OCI-M2 (cell line): ENCODE data around the gene KDM5B.
"Not testable (repeated sequence)": the region's sequence is repeated elsewhere in the genome, so short reads cannot be mapped to it uniquely, and the experiment has no call there.

Experiments
- DNase-seq: peaks from one replicate; lab custom pipeline; 2025; ENCODE audit not compliant: unreplicated experiment; lab: John Stamatoyannopoulos, UW

Gene KDM5B

DNA sequence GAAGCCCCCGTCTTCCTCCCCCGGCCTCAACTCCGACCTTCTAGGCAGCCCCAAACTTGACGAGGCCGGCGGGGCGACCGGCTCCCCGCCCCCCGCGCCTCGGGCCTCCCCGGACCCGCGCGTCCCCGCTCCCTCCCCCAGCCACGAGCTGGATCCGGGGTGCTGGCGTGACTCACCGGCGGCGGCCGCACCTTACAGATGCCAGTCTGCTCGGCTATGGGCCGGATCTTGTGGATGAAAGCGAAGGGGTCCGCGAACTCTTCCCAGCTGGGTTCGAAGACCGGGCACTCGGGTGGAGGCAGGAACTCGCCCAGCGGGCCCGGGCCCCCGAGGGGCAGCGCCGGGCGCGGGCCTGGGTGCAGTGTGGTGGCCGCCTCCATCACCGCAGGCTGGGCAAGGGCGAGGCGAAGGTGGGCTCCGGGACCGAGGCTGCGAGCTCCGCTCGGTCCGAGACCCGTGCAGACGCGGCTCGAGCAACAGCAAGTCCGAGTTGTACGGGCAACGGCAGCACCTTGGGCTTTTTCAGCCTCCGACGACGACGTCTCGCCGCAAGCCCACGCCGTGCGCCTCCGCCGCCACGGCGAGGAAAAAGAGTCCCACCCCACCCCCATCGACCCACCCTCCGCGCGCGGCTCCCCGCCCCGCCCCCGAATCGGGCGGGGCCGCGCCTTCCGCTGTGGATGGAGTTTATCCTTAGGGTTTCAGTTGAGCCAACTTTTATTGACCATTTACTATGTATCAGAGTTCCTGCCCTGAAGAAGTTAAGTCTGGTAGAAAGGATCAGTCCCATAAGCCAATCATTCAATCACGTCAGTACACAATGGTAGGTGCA is at the start of gene KDM5B:
Gene KDM5B (minus strand): TSS at position 496 of the 832 bp plus-strand sequence. CDS start 116 bp downstream, at position 380.
- no peak for DNase-seq

DNA sequence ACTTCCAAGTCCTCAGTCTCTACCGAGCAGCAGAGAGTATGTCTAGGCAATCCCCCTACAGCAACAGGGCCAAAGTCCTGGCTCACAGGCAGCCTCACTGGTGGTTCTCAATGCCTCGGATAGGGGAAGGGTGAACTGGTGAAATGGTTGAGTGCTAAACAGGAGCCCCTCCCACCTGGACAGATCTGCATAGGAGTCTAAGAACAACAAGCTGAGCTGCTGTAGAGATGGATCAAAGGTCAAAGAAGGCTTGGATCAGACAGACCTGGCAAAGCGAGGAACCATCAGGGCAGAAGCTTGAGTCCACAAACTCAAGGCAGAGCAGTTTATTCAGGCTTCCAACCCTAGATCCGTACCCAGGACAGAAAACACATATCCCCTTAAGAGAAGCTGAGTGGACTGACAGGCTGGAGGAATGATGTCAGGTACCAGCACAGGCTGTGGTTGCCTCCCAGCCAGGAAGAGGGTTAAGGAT is 49.0 kb upstream of the KDM5B start:
- no peak for DNase-seq

DNA sequence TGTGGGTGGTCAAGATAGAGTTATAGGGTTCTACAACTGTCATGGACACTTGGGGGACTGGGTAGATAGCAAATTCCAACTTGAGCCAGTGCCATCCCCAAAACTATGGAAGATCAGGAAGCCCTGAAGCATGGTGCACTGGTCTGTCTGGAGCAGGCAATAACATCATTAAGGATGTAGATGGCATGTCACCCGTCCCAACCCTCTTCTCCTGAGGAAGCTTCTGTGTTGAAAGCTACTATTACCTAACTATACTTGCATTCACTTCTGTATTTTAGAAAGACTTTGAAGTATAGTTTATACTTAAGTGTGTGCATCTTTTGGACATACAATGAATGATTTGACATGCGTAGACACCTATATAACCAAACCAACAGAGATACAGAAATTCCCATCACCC is 47.8 kb upstream of the KDM5B start:
- DNase-seq = no peak

DNA sequence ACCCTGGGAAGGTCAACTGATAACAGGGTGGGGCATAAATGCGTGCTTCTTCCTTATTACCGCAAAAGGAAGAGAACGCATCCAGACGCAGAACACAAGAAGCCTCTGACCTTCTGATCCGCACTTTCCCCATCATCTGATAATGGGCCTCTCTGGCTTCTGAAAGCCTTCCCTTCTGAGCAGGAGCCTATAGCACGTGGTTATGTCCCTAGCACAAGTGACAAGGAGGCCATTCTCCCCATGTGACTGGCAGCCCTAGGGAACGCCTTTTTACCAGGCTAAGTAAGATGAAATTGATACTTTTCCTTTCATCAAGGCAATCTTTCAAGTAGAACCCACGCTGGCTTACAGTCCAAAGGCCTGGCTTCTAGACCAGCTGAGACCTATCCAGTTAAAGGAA is 46.6 kb upstream of the KDM5B start:
- no peak for DNase-seq

DNA sequence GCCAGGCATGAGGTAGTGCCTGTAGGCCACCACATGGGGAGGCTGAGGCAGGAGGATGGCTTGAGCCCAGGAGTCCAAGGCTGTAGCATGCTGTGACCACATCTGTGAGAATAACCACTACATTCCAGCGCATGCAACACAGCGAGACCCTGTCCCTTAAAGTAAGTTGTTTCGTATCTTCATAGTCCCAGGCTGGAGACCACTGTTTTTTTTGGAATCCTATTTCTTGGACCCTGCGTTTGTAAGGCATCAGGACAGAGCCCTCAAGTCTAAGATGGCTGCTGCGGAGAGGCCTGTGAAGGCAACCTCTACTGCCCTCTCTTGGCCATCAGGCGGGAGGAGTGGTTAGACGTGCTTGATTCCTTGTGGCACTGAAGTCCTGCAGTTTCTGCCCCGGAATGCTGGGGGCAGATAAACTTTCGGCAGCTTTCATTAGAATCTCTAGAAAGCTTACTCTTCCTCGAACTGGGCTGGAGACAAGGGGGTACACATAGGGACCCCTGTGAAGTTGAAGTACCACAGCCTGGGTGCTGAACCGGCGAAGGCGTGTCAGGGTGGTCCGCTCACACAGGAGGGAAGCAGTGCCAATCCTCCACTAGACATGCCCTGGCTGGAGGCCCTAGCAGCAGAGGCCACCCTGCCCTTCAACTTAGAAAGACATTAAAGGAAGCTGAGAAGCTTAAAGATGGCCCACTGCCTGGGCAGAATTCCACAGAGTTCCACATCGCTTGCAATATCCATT is 44.1 kb upstream of the KDM5B start:
- no peak for DNase-seq

DNA sequence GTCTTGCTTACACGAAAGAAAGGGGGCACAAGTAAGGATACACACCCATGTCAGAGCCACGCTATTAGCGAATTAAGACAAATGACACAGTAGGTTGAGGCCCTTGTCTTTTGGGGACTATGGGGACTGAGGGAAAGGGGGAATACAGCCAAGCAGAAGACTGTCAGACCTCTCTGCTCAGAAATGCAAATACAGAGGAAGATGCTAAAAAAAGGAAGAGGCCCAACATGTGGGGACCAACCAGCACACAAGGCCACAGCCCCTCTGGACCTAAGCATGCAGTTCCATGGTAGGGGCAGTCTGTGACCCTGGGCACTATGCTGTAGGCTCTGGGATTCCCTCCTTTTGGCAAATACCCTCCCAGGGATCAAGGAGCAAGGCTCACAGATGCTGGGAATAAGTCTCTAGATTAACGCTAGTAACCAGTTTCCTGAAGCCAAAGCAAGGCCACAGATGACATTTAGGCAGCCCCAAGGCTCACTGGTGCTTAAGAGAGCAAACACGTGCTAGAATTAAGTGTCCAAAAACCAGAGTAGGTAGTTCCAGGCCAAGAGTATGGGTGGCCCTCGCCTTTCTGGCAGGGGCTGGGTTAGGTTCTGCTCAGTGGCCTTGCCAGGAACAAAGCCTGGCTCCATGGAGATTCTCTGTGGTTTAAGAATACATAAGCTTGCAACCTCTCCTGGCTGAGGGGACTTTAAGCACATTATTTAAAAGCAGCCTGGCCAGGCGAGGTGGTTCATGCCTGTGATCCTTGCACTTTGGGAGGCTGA is 42.6 kb upstream of the KDM5B start:
- no peak for DNase-seq

DNA sequence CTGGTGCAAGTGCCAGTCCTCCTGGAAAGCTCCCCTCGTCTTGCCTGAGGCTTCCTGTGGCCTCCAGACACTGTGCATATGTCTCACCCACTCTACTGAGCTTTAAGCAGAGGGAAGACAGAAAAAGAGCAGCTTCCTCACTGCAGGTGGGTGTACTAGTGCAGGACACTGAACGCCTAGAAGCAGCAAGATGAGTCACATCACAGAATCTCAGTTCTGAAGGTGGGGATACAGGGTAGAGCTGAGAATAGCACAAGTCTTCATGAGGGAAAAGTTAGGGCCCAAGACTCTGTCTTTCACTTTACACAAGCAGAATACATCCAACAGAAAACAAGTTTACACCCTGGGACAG is 39.9 kb upstream of the KDM5B start:
- no peak for DNase-seq

DNA sequence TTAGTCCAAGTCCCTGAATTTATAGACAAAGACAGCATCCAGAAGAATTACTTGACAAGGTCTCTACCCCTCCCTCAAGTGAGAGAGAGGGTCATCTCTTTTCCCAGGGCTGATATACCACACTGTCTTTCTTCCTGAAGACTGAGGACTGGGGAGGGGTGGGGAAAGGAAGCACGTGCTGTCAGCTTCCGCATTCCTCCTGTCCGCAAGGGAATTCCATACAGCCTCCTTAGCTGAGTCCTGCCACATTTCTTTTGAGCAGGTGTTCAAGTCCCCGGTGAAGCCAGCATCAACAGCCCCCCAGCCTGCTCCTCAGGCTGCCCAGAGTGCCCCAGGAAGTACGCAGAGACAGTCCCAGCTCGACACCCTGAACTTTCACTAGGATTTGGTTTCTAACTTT is 36.7 kb upstream of the KDM5B start:
- no peak for DNase-seq

DNA sequence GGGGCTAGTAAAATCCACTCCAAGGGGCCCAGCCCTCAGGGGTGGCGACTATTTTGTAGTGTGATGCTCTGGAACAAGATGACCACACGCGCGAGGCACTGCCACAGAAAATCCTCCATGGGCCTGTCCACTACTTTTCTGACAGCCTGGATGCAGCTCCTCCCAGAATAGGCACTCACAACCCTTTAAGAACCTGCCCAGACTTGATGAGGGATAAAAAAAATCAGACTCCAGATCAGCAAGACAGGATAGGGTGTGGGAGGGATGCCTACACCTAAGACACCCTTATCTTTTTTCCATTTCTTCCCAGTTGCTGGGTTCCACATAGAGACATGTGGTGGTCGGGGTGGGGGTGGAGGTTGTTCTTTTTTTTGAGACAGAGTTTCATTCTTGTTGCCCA is 36.0 kb upstream of the KDM5B start:
- DNase-seq = no peak

DNA sequence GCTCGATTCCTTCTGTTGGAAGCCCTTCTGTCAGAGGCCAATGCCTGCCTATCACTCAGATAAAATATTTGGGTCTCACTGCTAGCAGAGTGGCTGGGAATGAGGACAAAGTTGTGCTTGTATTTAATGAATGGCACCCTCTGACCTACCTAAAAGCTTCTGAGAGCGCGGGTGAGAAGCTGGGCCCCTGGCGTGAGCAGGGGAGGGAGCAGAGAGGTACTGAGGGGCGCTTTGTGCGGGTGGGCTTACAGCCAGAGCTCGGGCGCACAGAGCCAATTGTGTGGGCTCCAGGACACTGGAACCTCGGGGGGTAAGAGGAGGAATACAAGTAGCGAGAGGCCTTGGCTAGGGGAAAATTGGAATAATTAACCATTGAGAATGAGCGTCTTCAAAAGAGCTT is 34.9 kb upstream of the KDM5B start:
- DNase-seq = no peak

DNA sequence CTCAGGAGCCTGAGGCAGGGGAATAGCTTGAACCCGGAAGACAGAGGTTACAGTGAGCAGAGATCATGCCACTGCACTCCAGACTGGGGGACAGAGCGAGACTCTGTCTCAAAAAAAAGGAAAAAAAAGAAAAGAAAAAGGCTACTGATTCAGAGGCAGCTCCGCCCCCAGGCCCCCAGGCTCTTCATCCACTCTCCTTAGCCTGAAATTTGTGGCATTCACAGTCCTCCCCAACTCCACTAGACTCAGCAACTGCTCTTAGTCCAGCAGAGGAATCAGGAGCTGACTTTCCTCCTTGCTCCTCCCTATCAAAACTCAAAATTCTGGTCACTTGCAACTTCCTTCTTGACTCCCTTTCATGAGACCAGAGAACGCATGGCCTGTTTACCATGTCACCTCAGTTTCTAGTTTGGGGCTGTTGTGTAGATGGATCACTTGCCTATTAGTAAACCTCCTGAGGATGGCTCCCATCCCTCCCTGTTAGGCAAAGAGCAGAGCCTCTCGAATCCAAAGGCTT is 29.6 kb upstream of the KDM5B start:
- no peak for DNase-seq

DNA sequence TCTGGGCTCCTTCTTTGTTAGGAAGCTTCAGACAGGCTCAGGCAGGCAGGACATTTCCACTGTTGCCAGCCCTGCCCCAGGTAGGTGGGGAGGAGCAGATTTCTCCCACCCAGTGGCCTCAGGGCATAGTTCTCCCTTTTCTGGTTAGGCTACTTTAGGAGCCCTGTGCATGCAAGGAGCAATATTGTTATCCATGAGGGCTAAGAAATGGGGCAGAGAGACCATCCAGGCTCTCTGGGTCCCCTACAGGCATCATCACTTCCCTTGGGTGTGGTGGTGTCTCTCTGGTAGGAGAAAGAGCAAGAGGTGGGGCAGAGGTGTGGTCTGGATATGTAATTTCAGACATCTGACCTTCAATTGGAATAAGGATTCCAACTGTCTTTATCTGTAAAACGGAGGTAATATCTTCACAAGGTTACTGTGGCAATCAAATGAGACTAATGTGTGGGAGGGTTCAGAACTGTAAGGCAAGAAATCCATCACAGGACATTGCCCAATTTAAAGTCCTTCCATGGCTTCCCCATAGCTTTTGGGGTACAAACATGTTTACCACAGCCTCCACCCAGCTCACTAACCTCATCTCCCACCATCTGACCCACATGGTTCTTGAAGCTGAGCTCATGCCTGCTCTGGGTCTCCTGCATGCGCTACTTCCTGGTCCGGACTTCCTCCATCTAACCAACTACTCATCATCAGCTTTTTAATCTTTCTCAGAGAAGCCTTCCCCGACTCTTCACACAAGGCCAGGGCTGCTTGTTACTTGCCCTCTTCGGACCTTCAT is 28.6 kb upstream of the KDM5B start:
- DNase-seq = no peak

DNA sequence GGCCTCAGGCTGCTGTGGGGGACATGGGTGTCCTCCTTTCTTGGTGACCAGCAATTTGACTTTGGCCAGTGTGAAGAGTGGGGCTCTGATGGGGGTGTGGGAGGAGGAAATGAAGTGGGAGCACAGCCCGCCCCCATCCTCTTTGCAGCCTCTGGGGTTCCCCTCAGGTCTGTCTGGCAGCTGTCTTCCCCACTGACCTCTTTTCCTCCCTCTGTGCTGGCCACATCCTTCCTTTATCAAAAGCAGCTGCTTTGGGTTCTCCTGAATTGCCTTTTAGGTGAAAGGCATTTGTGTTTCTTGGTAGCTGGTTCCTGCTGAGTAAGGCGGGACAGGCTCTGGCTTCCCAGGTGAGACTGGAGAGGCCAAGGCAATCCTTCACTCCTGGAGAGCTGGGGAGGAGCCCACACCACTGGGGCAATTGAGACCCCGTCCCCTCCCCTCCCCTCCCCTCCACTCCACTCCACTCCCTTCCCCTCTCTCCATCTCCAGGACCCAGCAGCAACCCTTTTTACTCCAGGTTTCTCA is 27.4 kb upstream of the KDM5B start:
- no peak for DNase-seq

DNA sequence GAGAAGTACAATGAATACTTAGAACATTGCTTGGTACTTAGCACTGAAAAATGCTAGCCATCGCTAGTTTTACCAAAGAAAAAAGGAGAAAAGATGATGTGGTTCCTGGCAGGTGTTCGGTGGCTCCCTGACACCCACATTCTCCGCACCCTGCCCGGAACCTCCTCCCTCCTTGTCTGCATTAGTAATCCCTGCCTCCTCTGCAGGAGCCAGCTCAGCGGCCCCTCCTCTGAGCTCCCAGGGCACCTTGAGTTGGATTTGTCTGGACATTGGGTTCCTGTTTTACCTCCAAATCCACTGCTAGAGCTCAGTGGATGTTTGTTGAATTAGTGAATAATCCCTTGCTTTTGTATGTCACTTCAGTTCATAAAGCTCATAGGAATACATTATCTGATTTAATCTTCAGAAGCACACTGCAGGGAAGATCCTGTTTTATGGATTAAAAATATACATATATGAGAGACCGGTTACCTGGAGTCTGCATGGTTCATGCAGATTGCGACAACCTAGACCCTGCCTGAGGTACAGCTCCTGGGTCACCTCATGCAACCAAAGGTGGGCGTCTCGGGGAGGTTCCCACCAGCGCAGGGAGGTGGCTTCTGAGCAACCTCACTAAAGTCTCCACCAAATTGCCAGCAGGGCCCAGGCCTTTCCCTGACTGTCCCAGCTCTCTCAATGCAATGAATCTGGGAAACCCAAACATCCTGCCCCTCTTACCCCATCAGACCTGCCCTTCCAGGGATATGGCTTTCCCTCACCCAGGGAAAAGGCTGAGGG is 26.7 kb upstream of the KDM5B start:
- DNase-seq = no peak

DNA sequence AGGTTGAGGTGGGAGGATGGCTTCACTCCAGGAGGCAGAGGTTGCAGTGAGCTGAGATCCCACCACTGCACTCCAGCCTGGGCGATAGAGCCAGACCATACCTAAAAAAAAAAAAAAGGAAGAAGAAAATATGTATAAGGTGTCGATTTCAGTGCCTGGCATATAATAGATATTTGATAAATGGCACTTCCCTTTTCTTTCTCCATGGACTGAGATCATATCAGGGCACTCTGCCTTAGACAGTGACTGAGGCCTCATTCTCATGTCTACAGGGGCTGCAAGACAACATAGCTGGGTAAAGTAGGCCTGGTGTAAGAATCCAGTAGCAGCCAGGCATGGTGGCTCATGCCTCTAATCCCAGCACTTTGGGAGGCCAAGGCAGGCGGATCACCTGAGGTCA is 23.7 kb upstream of the KDM5B start:
- DNase-seq = no peak

DNA sequence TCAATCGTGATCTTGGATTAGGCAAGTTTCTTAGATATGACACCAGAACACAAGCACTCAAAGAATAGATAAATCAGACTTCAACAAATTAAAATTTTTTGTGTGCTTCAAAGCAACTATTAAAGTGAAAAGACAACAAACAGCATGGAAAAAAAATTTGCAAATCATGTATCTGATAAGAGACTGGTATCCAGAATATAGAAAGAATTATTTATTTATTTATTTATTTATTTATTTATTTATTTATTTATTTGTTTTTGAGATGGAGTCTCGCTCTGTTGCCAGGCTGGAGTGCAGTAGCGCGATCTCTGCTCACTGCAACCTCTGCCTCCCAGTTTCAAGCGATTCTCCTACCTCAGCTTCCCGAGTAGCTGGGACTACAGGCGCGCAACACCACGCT is 21.0 kb upstream of the KDM5B start:
- not testable (repeated sequence) for DNase-seq

DNA sequence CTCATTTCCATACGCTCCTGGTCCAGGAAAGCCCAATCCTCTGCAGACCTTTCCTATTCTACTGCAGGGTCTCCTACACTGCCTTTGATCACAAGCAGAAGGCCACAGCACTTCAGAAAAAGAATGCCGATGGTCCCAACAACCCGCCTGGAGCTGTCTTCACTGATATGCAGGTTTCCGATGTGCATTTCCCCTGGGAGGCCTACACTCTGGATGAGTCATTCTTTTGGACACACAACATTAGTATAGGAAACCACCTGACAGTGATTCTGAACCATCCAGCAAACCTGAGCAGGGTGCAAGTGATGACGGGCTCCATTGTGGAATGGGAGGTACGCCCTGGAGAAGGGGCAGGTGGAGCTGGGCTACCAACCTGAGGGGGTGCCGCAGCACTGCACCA is 17.5 kb upstream of the KDM5B start:
- DNase-seq = no peak

DNA sequence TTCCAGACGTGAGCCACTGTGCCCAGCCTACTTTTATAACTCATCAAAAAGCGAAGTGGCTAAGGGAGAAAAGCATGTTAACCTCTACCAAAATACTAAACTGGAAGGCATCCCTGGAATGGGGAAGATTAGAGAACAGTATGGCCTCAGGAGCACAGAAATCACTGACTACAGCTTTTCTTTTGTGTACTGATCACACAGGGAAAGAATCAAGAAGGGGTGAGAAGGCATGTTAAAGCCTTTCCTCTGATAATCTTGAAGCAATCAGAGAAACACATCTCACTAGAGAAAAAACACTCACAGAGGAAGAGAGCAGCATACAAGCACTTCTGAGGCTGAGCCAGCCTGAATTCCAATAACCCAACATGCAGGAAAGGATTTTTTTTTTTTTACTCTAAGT is 13.2 kb upstream of the KDM5B start:
- no peak for DNase-seq

DNA sequence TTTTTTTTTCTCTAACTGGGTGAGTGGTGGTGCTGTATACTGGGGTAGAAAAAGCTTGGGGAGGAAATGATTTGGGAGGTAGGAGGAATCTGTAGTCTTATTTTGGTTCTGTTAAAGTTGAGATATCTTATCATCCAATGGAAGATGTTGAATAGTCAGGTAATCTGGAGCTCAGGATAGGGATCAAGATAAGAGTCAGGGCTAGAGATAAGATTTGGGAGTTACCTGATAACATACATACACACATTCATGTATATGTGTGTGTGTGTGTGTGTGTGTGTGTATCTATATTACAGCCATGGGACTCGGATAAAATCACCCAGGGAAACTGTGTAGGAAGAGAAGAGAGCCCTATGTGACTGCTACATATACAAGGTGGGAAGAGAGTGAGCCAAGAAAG is 10.6 kb upstream of the KDM5B start:
- no peak for DNase-seq

DNA sequence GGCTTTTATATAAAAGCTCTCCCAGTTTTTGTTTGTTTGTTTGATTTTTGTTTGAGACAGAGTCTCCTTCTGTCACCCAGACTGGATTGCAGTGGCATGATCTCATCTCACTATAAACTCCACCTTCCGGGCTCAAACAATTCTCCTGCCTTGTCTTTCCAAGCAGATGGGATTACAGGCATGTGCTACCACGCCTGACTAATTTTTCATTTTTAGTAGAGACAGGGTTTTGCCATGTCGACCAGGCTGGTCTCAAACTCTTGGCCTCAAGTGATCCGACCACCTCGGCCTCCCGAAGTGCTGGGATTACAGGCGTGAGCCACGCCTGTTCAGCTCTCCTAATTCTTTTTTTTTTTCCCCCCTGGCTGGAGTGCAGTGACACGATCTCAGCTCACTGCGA is 6.9 kb upstream of the KDM5B start:
- DNase-seq = no peak
